Osteocyte (in vitro differentiated cells): ENCODE results near the gene PRKG1. TPM values are rescaled to one million over a fixed set of nuclear protein-coding genes. Genes with fewer than 3 reads are reported as not detected.

ENCODE experiments used
- DNase-seq: peaks from one replicate; pipeline ENCODE4 v3.0.0; 2021; ENCODE audit warnings: mixed read lengths; ENCODE audit not compliant: unreplicated experiment; ENCODE audit errors: extremely low spot score
- H3K27ac Mint-ChIP-seq: one replicate; pipeline ENCODE4 v1.8.0; 2021; ENCODE audit warnings: mild to moderate bottlenecking, mixed read lengths; ENCODE audit not compliant: unreplicated experiment
- H3K27me3 Mint-ChIP-seq: one replicate; pipeline ENCODE4 v1.8.0; 2021; ENCODE audit warnings: mixed read lengths; ENCODE audit not compliant: unreplicated experiment
- H3K36me3 Mint-ChIP-seq: one replicate; pipeline ENCODE4 v1.8.0; 2021; ENCODE audit warnings: mixed read lengths; ENCODE audit not compliant: unreplicated experiment
- H3K4me1 Mint-ChIP-seq: one replicate; pipeline ENCODE4 v1.8.0; 2021; ENCODE audit warnings: mixed read lengths; ENCODE audit not compliant: unreplicated experiment
- H3K4me3 Mint-ChIP-seq: one replicate; pipeline ENCODE4 v1.8.0; 2021; ENCODE audit warnings: mild to moderate bottlenecking, moderate library complexity, mixed read lengths; ENCODE audit not compliant: unreplicated experiment
- H3K9me3 Mint-ChIP-seq: one replicate; pipeline ENCODE4 v1.8.0; 2021; ENCODE audit warnings: mixed read lengths; ENCODE audit not compliant: unreplicated experiment
- CTCF ChIP-seq: fragments of 200-600 bp; sonication (generic); IDR thresholded peaks from 2 replicates; pipeline ENCODE4 v1.5.0; 2021; ENCODE audit warnings: antibody characterized with exemption, mild to moderate bottlenecking, moderate library complexity
- total RNA-seq: library from RNA; stranded (reverse); gene quantifications from 2 replicates; pipeline ENCODE4 v1.2.1, GENCODE V29; 2021

The PRKG1 gene
- total RNA-seq, 1 donor from 2014 or later = 10.8 TPM

- no peak overlapping the region for H3K27ac Mint-ChIP-seq
- no peaks in the 10 kb centered on the region for H3K4me1 Mint-ChIP-seq
- H3K27me3 Mint-ChIP-seq = no peaks in the 10 kb centered on the region
- H3K4me3 Mint-ChIP-seq = no peak overlapping the region
- no peaks in the 10 kb centered on the region for H3K36me3 Mint-ChIP-seq
- DNase-seq = no peak
- peaks cover 9% of the 10 kb centered on the region for H3K9me3 Mint-ChIP-seq
- TF ChIP-seq CTCF = no peak
These were observed 511.5 kb downstream of the PRKG1 start for GRCh38 chr10:51585742-51586141.

- Mint-ChIP-seq H3K27me3 (peaks cover 2% of the 10 kb centered on the region), H3K4me1 (no peaks in the 10 kb centered on the region), H3K27ac (no peak overlapping the region), H3K9me3 (no peaks in the 10 kb centered on the region), H3K36me3 (no peaks in the 10 kb centered on the region), H3K4me3 (no peak overlapping the region)
- no peak for TF ChIP-seq CTCF
- no peak for DNase-seq
These were observed 514.7 kb downstream of the PRKG1 start for GRCh38 chr10:51588984-51589383.

- Mint-ChIP-seq H3K4me3 (no peak overlapping the region), H3K27me3 (peaks cover 2% of the 10 kb centered on the region), H3K9me3 (no peaks in the 10 kb centered on the region), H3K36me3 (no peaks in the 10 kb centered on the region), H3K4me1 (no peaks in the 10 kb centered on the region), H3K27ac (no peak overlapping the region)
- DNase-seq = no peak
- no peak for TF ChIP-seq CTCF
These were observed 516.5 kb downstream of the PRKG1 start for GRCh38 chr10:51590818-51591217.

GRCh38 chr10:51596695-51597094 is 522.4 kb downstream of the PRKG1 start:
- Mint-ChIP-seq H3K4me1 (peaks cover 1% of the 10 kb centered on the region), H3K9me3 (no peaks in the 10 kb centered on the region), H3K27ac (no peak overlapping the region), H3K36me3 (no peaks in the 10 kb centered on the region), H3K4me3 (no peak overlapping the region), H3K27me3 (no peaks in the 10 kb centered on the region)
- DNase-seq = no peak
- no peak for TF ChIP-seq CTCF

- H3K27me3 Mint-ChIP-seq = no peaks in the 10 kb centered on the region
- TF ChIP-seq CTCF = no peak
- H3K27ac Mint-ChIP-seq = no peak overlapping the region
- no peaks in the 10 kb centered on the region for H3K36me3 Mint-ChIP-seq
- no peaks in the 10 kb centered on the region for H3K9me3 Mint-ChIP-seq
- no peak for DNase-seq
- peaks cover 1% of the 10 kb centered on the region for H3K4me1 Mint-ChIP-seq
- H3K4me3 Mint-ChIP-seq = no peak overlapping the region
These were observed 525.4 kb downstream of the PRKG1 start for GRCh38 chr10:51599647-51600046.
